SU-DHL-6 (cell line): ENCODE results near the gene GALNT10.

ENCODE experiments used
- H2AFZ ChIP-seq: fragments of 200-600 bp; sonication (generic); 2 replicates; pipeline ENCODE4 v1.6.1; 2014; ENCODE audit warnings: low read depth, mild to moderate bottlenecking, moderate library complexity, mixed read lengths, antibody characterized with exemption, low read length; ENCODE audit not compliant: severe bottlenecking
- H3F3A ChIP-seq: fragments of 200-600 bp; shearing (Covaris generic); 2 replicates; pipeline ENCODE4 v1.6.0; 2016; ENCODE audit warnings: antibody characterized with exemption, mild to moderate bottlenecking; ENCODE audit not compliant: insufficient read depth
- H3K27ac ChIP-seq: fragments of 200-600 bp; sonication (generic); 2 replicates; pipeline ENCODE4 v1.5.1; 2016; ENCODE audit warnings: low read depth, mild to moderate bottlenecking, low read length, moderate library complexity, mixed read lengths
- H3K27me3 ChIP-seq: fragments of 200-600 bp; sonication (generic), shearing (Covaris generic); 2 replicates; pipeline ENCODE4 v1.6.0; 2014; ENCODE audit warnings: mild to moderate bottlenecking, low read length
- H3K36me3 ChIP-seq: fragments of 200-600 bp; sonication (generic); 2 replicates; pipeline ENCODE4 v1.6.1; 2014; ENCODE audit warnings: mild to moderate bottlenecking, low read length, mixed read lengths
- H3K4me2 ChIP-seq: fragments of 300-600, 200-600 bp; shearing (Covaris generic), sonication (generic); 2 replicates; pipeline ENCODE4 v1.6.0; 2014; ENCODE audit warnings: low read length, low read depth, mild to moderate bottlenecking; ENCODE audit not compliant: poor library complexity, severe bottlenecking
- H3K4me3 ChIP-seq: fragments of 200-600 bp; sonication (generic); 2 replicates; pipeline ENCODE4 v1.5.1; 2014; ENCODE audit warnings: antibody characterized with exemption, low read length, mild to moderate bottlenecking, mixed read lengths; ENCODE audit not compliant: insufficient read depth, poor library complexity, severe bottlenecking
- H3K79me2 ChIP-seq: fragments of 200-600 bp; sonication (generic); 2 replicates; pipeline ENCODE4 v1.6.1; 2014; ENCODE audit warnings: mild to moderate bottlenecking, low read length, moderate library complexity; ENCODE audit not compliant: insufficient read depth
- H3K9ac ChIP-seq: fragments of 200-600 bp; sonication (generic); 2 replicates; pipeline ENCODE4 v1.7.0; 2014; ENCODE audit warnings: mild to moderate bottlenecking, low read length
- H3K9me2 ChIP-seq: fragments of 200-600 bp; sonication (generic); replicated peaks from 2 replicates; pipeline ENCODE4 v1.6.1; 2014; ENCODE audit warnings: low read length; ENCODE audit not compliant: insufficient read depth
- H3K9me3 ChIP-seq: fragments of 200-600 bp; sonication (generic); 2 replicates; pipeline ENCODE4 v1.6.1; 2014; ENCODE audit warnings: low read length, mixed read lengths; ENCODE audit not compliant: insufficient read depth
- H4K20me1 ChIP-seq: fragments of 200-600 bp; sonication (generic); 2 replicates; pipeline ENCODE4 v1.6.1; 2014; ENCODE audit warnings: low read depth, mild to moderate bottlenecking, antibody characterized with exemption, low read length, moderate library complexity, mixed read lengths
- CTCF ChIP-seq: fragments of 200-600 bp; sonication (generic); IDR thresholded peaks from one replicate; pipeline ENCODE4 v1.5.1; 2017; ENCODE audit warnings: antibody characterized with exemption, mild to moderate bottlenecking, low read length, moderate library complexity; ENCODE audit not compliant: insufficient read depth, poor library complexity, severe bottlenecking
- EZH2phosphoT487 ChIP-seq: fragments of 200-600 bp; sonication (generic), shearing (Covaris generic); conservative IDR thresholded peaks from 2 replicates; pipeline ENCODE4 v1.6.1; 2018; ENCODE audit warnings: mild to moderate bottlenecking, antibody characterized with exemption, low read length, moderate library complexity, mixed read lengths

Gene GALNT10

GRCh38 chr5:154465169-154465568 is 274.6 kb downstream of the GALNT10 start:
- Histone ChIP-seq H3K36me3 (no peaks in the 10 kb centered on the region), H3K4me2 (no peak overlapping the region), H3K27me3 (no peaks in the 10 kb centered on the region), H3F3A (no peaks in the 10 kb centered on the region), H3K27ac (no peak overlapping the region), H3K79me2 (no peaks in the 10 kb centered on the region), H4K20me1 (no peaks in the 10 kb centered on the region), H3K9ac (no peak overlapping the region), H3K9me3 (no peaks in the 10 kb centered on the region), H2AFZ (no peak overlapping the region), H3K4me3 (no peak overlapping the region), H3K9me2 (no peaks in the 10 kb centered on the region)
- TF ChIP-seq CTCF (no peak), EZH2phosphoT487 (no peak)

- H4K20me1 ChIP-seq = no peaks in the 10 kb centered on the region
These were observed 275.6 kb downstream of the GALNT10 start for GRCh38 chr5:154466147-154466546.

GRCh38 chr5:154466671-154467070 is 276.1 kb downstream of the GALNT10 start:
- Histone ChIP-seq H3K27ac (no peak overlapping the region), H3F3A (no peaks in the 10 kb centered on the region), H3K9me2 (no peaks in the 10 kb centered on the region), H3K36me3 (no peaks in the 10 kb centered on the region), H2AFZ (no peak overlapping the region), H3K27me3 (no peaks in the 10 kb centered on the region), H4K20me1 (no peaks in the 10 kb centered on the region), H3K4me3 (no peak overlapping the region), H3K9ac (no peak overlapping the region), H3K79me2 (no peaks in the 10 kb centered on the region), H3K4me2 (no peak overlapping the region), H3K9me3 (no peaks in the 10 kb centered on the region)
- TF ChIP-seq EZH2phosphoT487 (no peak), CTCF (no peak)

More at GRCh38 chr5:154466147-154466546, 275.6 kb downstream of the GALNT10 start:
- no peak overlapping the region for H3K4me3 ChIP-seq
- H3K79me2 ChIP-seq = no peaks in the 10 kb centered on the region
- H3K9me2 ChIP-seq = no peaks in the 10 kb centered on the region
- H3K4me2 ChIP-seq = no peak overlapping the region
- no peak overlapping the region for H3K27ac ChIP-seq
- H3K9ac ChIP-seq = no peak overlapping the region
- no peaks in the 10 kb centered on the region for H3K9me3 ChIP-seq
- no peak for TF ChIP-seq EZH2phosphoT487
- TF ChIP-seq CTCF = no peak
- H3K36me3 ChIP-seq = no peaks in the 10 kb centered on the region
- H3F3A ChIP-seq = no peaks in the 10 kb centered on the region
- H2AFZ ChIP-seq = no peak overlapping the region
- no peaks in the 10 kb centered on the region for H3K27me3 ChIP-seq
